Daoy (cell line): ENCODE measurements around the gene SIK3. TPM values are rescaled to one million over a fixed set of nuclear protein-coding genes. Genes with fewer than 3 reads are reported as not detected.
"Not testable (repeated sequence)": the region's sequence is repeated elsewhere in the genome, so short reads cannot be mapped to it uniquely, and the experiment has no call there.

Experiments
- DNase-seq: peaks from one replicate; pipeline ENCODE4 v3.0.0-alpha.2; 2015; ENCODE audit warnings: low read depth
- total RNA-seq: library from RNA; depleted of rRNA; stranded (reverse); fragments of >200 nt; shearing (Covaris generic); gene quantifications from 2 replicates; pipeline ENCODE4 v1.2.3, GENCODE V29; 2014

SIK3 gene
- total RNA-seq, 1 experiment from 2014 or later: 8.2 TPM

- no peak for DNase-seq
Measured at GRCh38 chr11:117076941-117077691, 21.1 kb downstream of the SIK3 start.

- DNase-seq: peak; percentile 62
Measured at GRCh38 chr11:117075186-117075585, 23.0 kb downstream of the SIK3 start.

- DNase-seq: no peak
Measured at GRCh38 chr11:117074119-117074518, 24.1 kb downstream of the SIK3 start.

GRCh38 chr11:117073539-117073938 is 24.7 kb downstream of the SIK3 start:
- no peak for DNase-seq

- peak; percentile 87 for DNase-seq
Measured at GRCh38 chr11:117072517-117073461, 25.4 kb downstream of the SIK3 start.

- no peak for DNase-seq
Measured at GRCh38 chr11:117071344-117071787, 26.9 kb downstream of the SIK3 start.

- no peak for DNase-seq
Measured at GRCh38 chr11:117070016-117070415, 28.2 kb downstream of the SIK3 start.

GRCh38 chr11:117068303-117068860 is 29.8 kb downstream of the SIK3 start:
- DNase-seq: no peak

GRCh38 chr11:117066959-117067358 is 31.3 kb downstream of the SIK3 start:
- DNase-seq: no peak

- DNase-seq: no peak
Measured at GRCh38 chr11:117064275-117064674, 34.0 kb downstream of the SIK3 start.

- DNase-seq: no peak
Measured at GRCh38 chr11:117062498-117062897, 35.7 kb downstream of the SIK3 start.

- no peak for DNase-seq
Measured at GRCh38 chr11:117061256-117061655, 37.0 kb downstream of the SIK3 start.

- no peak for DNase-seq
Measured at GRCh38 chr11:117059611-117060148, 38.5 kb downstream of the SIK3 start.

- peak; percentile 63 for DNase-seq
Measured at GRCh38 chr11:117058761-117059261, 39.4 kb downstream of the SIK3 start.

- no peak for DNase-seq
Measured at GRCh38 chr11:117057727-117058126, 40.5 kb downstream of the SIK3 start.

GRCh38 chr11:117057317-117057716 is 40.9 kb downstream of the SIK3 start:
- DNase-seq: no peak

GRCh38 chr11:117055469-117055868 is 42.8 kb downstream of the SIK3 start:
- no peak for DNase-seq

GRCh38 chr11:117054382-117054781 is 43.8 kb downstream of the SIK3 start:
- DNase-seq: no peak

- DNase-seq: no peak
Measured at GRCh38 chr11:117052196-117053149, 45.8 kb downstream of the SIK3 start.

- not testable (repeated sequence) for DNase-seq
Measured at GRCh38 chr11:117050121-117050520, 48.1 kb downstream of the SIK3 start.

- not testable (repeated sequence) for DNase-seq
Measured at GRCh38 chr11:117046627-117047026, 51.6 kb downstream of the SIK3 start.
